Memory B cell (primary cell): ENCODE data around the gene HRG.

Experiments used
- ATAC-seq: fragments of 150-1000 bp; cut with Tn5 transposase; 2 replicates; pipeline ENCODE4 v1.10.0; 2021; ENCODE audit warnings: low read depth, mild to moderate bottlenecking, moderate library complexity
- DNase-seq, 2 donors: peaks; one replicate each; pipeline ENCODE4 v3.0.0; 2022; ENCODE audit warnings: low spot score in 2 of 2
- H3K27ac Mint-ChIP-seq: one replicate; pipeline ENCODE4 v1.8.0; 2022; ENCODE audit warnings: mild to moderate bottlenecking, moderate library complexity, mixed read lengths
- H3K27me3 Mint-ChIP-seq: one replicate; pipeline ENCODE4 v1.8.0; 2022; ENCODE audit warnings: mixed read lengths
- H3K36me3 Mint-ChIP-seq: one replicate; pipeline ENCODE4 v1.8.0; 2022; ENCODE audit warnings: mild to moderate bottlenecking, mixed read lengths
- H3K4me1 Mint-ChIP-seq: one replicate; pipeline ENCODE4 v1.8.0; 2022; ENCODE audit warnings: mixed read lengths
- H3K4me3 Mint-ChIP-seq: one replicate; pipeline ENCODE4 v1.8.0; 2022; ENCODE audit warnings: mild to moderate bottlenecking, moderate library complexity, mixed read lengths
- H3K9me3 Mint-ChIP-seq: one replicate; pipeline ENCODE4 v1.8.0; 2022; ENCODE audit warnings: mixed read lengths

Gene HRG, protein sequence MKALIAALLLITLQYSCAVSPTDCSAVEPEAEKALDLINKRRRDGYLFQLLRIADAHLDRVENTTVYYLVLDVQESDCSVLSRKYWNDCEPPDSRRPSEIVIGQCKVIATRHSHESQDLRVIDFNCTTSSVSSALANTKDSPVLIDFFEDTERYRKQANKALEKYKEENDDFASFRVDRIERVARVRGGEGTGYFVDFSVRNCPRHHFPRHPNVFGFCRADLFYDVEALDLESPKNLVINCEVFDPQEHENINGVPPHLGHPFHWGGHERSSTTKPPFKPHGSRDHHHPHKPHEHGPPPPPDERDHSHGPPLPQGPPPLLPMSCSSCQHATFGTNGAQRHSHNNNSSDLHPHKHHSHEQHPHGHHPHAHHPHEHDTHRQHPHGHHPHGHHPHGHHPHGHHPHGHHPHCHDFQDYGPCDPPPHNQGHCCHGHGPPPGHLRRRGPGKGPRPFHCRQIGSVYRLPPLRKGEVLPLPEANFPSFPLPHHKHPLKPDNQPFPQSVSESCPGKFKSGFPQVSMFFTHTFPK

DNA sequence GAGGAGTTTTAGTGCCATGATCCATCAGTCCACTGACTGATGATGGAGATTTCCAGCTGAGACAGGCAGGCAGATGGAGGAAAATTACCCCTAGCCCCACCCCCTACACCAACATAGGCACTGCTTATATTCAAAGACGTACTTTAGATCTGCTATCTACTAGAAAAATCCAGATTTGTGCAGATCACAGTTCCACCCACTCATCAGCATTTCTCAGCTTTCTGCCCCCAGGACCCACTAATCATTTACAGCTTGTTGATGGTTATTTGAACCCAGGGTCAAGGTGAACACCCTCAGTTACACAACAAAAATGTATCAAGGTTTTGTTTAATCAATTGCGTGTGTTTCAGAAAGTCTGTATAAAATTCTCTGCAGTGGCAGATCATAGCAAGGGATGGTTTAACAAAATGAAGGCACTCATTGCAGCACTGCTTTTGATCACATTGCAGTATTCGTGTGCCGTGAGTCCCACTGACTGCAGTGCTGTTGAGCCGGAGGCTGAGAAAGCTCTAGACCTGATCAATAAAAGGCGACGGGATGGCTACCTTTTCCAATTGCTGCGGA is at the start of gene HRG:
Gene HRG, plus strand, starts transcription at position 390 of the 564 bp plus-strand sequence. Its CDS starts 18 bp downstream, at position 408.
- Mint-ChIP-seq H3K27ac (no peak within 1 kb of the TSS), H3K9me3 (no peaks in the 10 kb centered on the region), H3K4me3 (no peak within 1 kb of the TSS), H3K4me1 (peaks cover 2% of the 10 kb centered on the region), H3K36me3 (no peaks in the 10 kb centered on the region), H3K27me3 (peaks cover 9% of the 10 kb centered on the region)
- no peak for ATAC-seq
- no peak for DNase-seq

DNA sequence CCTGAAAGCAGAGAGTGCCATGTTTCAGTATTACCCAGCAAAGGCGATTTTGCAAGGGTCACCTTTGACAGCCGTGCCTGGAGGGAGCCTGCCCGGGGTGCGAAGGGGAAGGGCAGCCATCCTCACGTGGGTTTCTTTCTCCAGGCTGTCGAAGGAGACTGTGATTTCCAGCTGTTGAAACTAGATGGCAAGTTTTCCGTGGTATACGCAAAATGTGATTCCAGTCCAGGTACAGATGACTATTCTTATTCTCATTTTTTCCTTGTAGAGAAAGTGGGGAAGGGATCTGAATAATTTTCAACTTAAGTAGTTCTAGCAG is 49.6 kb upstream of the HRG start:
- Mint-ChIP-seq H3K27ac (no peak overlapping the region), H3K4me3 (no peak overlapping the region), H3K36me3 (no peaks in the 10 kb centered on the region), H3K9me3 (no peaks in the 10 kb centered on the region), H3K4me1 (peaks cover 11% of the 10 kb centered on the region), H3K27me3 (peaks cover 14% of the 10 kb centered on the region)
- DNase-seq (no peak), ATAC-seq (no peak)

DNA sequence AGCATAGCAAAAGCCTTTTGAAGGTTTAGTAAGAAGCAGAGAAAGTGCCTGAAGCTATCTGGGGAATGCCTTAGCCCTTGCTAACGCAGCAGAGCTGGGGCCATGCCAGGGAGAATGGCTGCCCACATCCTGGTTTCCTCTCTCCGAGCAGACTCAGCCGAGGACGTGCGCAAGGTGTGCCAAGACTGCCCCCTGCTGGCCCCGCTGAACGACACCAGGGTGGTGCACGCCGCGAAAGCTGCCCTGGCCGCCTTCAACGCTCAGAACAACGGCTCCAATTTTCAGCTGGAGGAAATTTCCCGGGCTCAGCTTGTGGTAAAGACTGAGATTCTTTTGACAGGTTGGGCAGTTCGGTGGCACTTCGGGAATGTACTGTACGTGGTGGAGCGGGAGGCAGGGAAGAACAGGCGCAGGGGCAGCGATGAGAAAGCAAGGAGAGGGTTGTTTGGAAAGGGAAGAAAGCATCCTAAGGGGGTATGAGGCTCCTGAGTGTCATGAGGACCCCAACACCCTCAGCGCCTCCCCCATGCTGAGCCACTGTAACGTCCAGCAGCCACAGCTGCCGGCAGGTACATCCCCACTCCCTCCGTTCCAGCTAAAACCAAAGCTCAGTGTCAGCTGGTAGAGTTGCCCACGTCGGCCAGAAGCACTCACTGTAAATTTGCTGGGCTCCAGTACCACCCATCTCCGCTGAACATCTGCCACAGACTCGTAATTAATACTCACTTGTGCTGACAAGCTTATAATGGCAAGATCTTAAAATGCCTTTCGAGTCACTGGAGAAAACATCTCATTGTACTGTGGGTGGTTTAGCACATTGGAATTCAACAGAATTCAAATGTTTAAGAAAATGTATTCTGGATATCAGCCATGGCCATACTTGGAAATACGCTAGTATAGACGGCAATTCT is 48.5 kb upstream of the HRG start:
- peak; percentile 91 for ATAC-seq
- Mint-ChIP-seq H3K27ac (peak overlapping the region; percentile 78), H3K4me1 (peaks cover 11% of the 10 kb centered on the region), H3K27me3 (peaks cover 14% of the 10 kb centered on the region), H3K36me3 (no peaks in the 10 kb centered on the region), H3K9me3 (no peaks in the 10 kb centered on the region), H3K4me3 (peak overlapping the region; percentile 66)
- peak; percentile 73 to 75 for DNase-seq

DNA sequence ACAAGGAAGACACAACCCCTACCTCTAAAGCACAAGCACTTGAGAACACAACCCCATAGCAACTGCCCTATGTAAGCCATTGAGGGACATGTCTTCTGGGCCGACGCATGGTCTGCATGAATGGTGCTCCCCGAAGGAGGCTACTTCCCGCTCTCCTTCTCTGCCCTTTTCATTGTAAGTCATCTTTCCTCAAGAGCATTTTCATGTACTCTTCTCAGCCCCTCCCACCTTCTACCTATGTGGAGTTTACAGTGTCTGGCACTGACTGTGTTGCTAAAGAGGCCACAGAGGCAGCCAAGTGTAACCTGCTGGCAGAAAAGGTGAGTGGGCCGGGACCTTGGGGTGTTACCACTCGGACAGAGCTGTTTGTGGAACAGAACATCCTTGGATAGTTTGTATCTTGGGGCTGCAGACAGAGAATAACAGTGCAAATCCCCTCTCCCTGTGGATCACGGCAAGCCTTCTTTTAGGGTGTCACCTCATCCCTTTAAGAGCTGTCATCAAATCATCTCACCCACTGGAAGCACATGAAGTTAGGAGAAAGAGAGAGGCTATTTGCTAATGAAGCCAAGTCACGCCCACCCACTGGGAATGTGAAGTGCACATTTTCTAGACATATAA is 47.4 kb upstream of the HRG start:
- H3K4me3 Mint-ChIP-seq = no peak overlapping the region
- DNase-seq (no peak), ATAC-seq (no peak)
- H3K36me3 Mint-ChIP-seq = no peaks in the 10 kb centered on the region
- H3K4me1 Mint-ChIP-seq = peaks cover 11% of the 10 kb centered on the region
- H3K27ac Mint-ChIP-seq = no peak overlapping the region
- no peaks in the 10 kb centered on the region for H3K9me3 Mint-ChIP-seq
- peaks cover 8% of the 10 kb centered on the region for H3K27me3 Mint-ChIP-seq

DNA sequence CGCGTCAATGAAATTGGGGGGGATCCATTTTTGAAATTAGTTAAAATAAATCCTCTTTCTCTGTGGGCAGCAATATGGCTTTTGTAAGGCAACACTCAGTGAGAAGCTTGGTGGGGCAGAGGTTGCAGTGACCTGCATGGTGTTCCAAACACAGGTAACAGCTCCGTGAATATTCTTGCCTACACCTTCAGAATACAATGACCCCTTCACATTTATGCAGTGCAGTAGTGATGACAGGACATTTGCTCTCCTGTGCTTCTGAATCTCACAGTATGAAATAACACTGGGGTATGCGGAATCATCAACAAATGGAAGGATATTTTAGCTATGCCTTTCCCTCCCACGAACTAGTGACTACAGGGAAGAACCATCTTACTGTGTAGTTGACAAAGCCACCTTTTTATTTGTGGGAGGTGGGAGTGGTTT is 46.0 kb upstream of the HRG start:
- Mint-ChIP-seq H3K4me3 (no peak overlapping the region), H3K4me1 (peaks cover 8% of the 10 kb centered on the region), H3K27ac (no peak overlapping the region), H3K9me3 (no peaks in the 10 kb centered on the region), H3K36me3 (no peaks in the 10 kb centered on the region), H3K27me3 (peaks cover 8% of the 10 kb centered on the region)
- DNase-seq (no peak), ATAC-seq (no peak)

DNA sequence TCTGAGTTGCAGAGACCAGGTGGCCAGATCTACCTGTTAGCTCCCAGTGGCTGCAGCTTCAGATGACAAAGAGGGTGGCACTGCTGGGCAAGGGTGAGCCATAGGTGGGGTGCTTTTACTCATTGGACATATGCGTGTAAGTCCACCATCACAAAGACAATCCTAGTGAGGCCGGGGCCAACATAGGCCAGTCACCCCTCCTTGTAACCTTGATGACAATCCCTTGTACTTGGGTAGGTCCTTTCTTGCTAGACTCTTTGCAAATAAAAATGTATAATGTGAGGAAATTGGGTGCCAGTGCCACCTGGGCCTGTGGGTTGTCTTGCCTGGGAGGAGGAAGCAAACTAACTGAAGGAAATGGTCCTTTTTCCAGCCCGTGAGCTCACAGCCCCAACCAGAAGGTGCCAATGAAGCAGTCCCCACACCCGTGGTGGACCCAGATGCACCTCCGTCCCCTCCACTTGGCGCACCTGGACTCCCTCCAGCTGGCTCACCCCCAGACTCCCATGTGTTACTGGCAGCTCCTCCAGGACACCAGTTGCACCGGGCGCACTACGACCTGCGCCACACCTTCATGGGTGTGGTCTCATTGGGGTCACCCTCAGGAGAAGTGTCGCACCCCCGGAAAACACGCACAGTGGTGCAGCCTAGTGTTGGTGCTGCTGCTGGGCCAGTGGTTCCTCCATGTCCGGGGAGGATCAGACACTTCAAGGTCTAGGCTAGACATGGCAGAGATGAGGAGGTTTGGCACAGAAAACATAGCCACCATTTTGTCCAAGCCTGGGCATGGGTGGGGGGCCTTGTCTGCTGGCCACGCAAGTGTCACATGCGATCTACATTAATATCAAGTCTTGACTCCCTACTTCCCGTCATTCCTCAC is 45.4 kb upstream of the HRG start:
- H3K9me3 Mint-ChIP-seq = no peaks in the 10 kb centered on the region
- DNase-seq (no peak), ATAC-seq (no peak)
- peaks cover 5% of the 10 kb centered on the region for H3K4me1 Mint-ChIP-seq
- H3K27ac Mint-ChIP-seq = no peak overlapping the region
- peaks cover 6% of the 10 kb centered on the region for H3K27me3 Mint-ChIP-seq
- H3K4me3 Mint-ChIP-seq = no peak overlapping the region
- H3K36me3 Mint-ChIP-seq = no peaks in the 10 kb centered on the region

DNA sequence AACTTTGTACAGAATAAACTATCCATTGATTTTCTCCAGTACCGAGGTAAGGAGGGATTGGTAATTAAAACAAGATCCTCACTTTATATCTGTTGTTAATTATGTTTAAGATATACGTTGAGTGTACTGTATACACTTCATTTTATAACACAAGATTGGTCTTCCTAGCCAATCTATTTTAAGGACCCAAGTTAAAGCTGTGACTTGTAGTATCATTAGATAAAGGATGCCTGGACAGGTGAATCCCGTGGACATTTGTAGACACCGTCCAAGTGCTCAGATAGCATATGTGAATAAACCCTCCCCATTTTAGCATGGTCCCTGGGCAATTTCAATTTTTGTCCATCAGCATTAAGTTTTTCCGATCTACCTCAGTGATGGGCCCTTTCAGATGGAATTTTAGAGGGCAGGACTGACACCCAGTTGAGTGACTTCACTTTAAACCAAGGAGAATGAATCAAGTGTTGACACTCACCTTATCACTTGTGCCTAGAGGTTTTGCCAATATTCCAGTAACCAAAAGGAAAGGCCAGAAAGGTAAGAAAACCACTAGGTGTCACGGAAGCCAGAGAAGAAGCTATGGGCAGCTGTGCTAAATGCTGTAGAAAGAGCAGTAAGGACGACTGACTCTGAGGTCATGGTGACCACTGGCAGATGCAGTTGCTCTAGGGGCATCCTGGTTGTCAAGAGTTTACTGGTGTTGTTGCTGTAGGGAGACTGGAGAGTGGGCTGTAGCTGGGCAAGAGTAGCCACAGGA is 43.7 kb upstream of the HRG start:
- H3K4me3 Mint-ChIP-seq = no peak overlapping the region
- no peak for ATAC-seq

DNA sequence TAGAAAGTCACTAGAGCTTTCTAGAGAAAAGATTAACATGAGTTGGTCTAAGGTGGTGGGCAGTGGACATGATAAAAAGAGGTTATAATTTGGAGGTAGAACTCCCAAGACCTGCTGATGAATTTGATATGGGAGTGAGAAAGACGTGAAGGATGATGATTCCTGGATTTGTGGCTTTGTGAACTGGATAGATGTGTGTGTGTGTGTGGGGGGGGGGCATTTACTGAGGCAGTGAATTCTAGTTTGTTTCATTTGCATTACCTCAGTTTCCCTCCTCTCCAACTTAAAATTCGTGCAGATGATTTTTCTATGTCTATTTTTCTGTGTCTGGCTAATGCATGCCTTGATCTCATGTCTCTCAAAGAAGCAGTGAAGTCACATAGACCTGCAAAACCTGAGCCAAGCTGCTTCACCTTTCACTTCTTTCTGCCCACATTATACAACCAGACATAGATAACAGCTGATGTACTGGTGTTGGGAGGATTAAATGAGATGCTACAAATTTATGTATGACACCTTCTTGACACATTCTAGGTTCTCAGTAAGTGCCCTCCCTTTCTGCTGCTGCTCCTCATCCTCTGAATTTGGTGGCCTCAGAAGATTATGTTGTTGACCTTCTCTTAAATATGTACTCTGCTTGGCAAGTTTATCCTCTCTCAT is 43.0 kb upstream of the HRG start:
- no peak for DNase-seq
- Mint-ChIP-seq H3K9me3 (no peaks in the 10 kb centered on the region), H3K4me3 (no peak overlapping the region), H3K27ac (no peak overlapping the region), H3K4me1 (no peaks in the 10 kb centered on the region), H3K36me3 (no peaks in the 10 kb centered on the region), H3K27me3 (peaks cover 3% of the 10 kb centered on the region)
- ATAC-seq = no peak

More for the DNA sequence above, 43.7 kb upstream of the HRG start:
- Mint-ChIP-seq H3K36me3 (no peaks in the 10 kb centered on the region), H3K4me1 (peaks cover 2% of the 10 kb centered on the region), H3K9me3 (no peaks in the 10 kb centered on the region), H3K27ac (no peak overlapping the region), H3K27me3 (peaks cover 5% of the 10 kb centered on the region)
- no peak for DNase-seq

DNA sequence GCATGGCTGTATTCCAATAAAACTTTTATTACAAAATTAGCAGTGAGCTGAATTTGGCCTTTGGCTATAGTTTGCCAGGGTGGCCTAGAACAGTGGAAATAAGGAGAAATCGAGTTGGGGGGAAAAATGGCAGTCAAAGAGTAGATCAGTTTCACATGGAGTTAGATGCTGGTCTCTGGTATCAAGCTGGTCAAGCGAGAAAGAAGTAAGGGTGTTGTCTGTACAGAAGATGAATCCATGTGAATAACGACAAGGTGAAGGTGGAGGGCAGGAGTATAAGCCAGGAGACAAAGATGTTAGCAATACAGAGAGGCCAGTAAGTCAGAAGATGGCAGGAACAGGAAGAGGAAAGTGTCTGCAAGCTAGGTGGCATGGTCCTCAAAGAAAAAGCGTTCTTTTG is 41.2 kb upstream of the HRG start:
- Mint-ChIP-seq H3K4me3 (no peak overlapping the region), H3K27ac (no peak overlapping the region), H3K36me3 (no peaks in the 10 kb centered on the region), H3K27me3 (no peaks in the 10 kb centered on the region), H3K9me3 (no peaks in the 10 kb centered on the region), H3K4me1 (no peaks in the 10 kb centered on the region)
- no peak for DNase-seq
- ATAC-seq = no peak

DNA sequence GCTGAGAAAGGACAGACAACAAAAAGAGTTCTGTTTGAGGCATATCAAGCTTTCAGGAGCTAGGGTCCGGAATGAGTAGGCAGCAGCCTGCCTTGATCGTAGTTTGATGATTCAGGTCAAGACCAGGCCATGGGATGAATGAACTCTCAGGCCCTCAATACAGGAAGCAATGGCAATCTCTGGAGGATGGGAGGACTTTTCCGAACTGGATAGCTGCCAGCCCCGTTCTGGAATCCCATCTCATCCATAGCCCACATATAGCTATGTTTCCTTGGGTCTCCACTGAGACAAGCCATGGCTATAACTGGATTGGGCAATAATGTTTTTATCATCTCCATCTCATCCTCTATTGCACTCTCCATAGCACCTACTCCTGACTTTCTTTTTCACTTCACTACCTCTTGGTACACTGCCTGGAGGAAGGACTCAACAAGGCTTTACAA is 40.2 kb upstream of the HRG start:
- DNase-seq = no peak
- H3K27ac Mint-ChIP-seq = no peak overlapping the region
- no peaks in the 10 kb centered on the region for H3K9me3 Mint-ChIP-seq
- H3K36me3 Mint-ChIP-seq = no peaks in the 10 kb centered on the region
- H3K4me3 Mint-ChIP-seq = no peak overlapping the region
- peaks cover under 1% of the 10 kb centered on the region for H3K27me3 Mint-ChIP-seq
- no peaks in the 10 kb centered on the region for H3K4me1 Mint-ChIP-seq
- no peak for ATAC-seq

DNA sequence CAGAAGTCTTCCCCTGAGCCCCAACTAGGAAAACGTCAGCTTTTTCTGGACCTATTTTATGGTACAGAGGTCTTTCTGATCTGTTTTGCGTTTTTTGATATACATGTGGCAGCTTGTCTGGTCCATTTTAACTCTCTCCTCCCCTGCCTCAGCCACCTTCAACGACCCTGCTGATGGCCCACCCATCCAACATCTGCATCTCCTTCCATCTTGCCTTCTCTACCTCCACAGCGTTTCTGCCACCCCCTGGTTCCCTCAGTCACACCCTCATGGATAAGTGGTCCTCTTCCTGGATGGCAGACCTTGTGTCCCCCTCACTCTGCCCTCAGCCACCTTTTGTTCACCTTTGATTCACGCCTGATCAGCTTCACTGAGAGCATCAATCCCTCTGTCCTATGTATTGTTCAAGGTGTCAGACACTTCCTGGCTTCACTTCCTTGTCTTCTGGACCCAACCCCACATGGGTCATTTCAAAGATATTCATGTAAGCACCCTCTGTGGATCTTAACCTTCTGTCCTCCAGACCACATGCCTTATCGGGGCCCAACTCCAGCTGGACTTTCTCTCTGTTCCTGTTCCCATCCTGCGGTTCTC is 39.5 kb upstream of the HRG start:
- no peaks in the 10 kb centered on the region for H3K9me3 Mint-ChIP-seq
- H3K27me3 Mint-ChIP-seq = peaks cover 4% of the 10 kb centered on the region
- peaks cover 2% of the 10 kb centered on the region for H3K36me3 Mint-ChIP-seq
- no peak overlapping the region for H3K4me3 Mint-ChIP-seq
- no peak for DNase-seq
- H3K27ac Mint-ChIP-seq = no peak overlapping the region
- no peaks in the 10 kb centered on the region for H3K4me1 Mint-ChIP-seq
- ATAC-seq = no peak
